G401 (cell line): ENCODE results near the gene UTP4. TPM values are rescaled to one million over a fixed set of nuclear protein-coding genes. Genes with fewer than 3 reads are reported as not detected.
A peak's percentile ranks its signal among the peaks of the same experiment; 100 is the strongest.

Experiments
- DNase-seq: peaks from one replicate; pipeline ENCODE4 v3.0.0-alpha.2; 2015; ENCODE audit warnings: low spot score
- in situ Hi-C: cut with HindIII; loops from 2 replicates; pipeline ENCODE4 v1.10.0; 2016; ENCODE audit warnings: low sequenced_read_pairs, mixed read lengths
- total RNA-seq: library from RNA; depleted of rRNA; stranded (reverse); fragments of >200 nt; shearing (Covaris generic); gene quantifications from 2 replicates; pipeline ENCODE4 v1.2.3, GENCODE V29; 2014

The UTP4 gene
- total RNA-seq, 1 experiment from 2014 or later = 89.9 TPM

DNA sequence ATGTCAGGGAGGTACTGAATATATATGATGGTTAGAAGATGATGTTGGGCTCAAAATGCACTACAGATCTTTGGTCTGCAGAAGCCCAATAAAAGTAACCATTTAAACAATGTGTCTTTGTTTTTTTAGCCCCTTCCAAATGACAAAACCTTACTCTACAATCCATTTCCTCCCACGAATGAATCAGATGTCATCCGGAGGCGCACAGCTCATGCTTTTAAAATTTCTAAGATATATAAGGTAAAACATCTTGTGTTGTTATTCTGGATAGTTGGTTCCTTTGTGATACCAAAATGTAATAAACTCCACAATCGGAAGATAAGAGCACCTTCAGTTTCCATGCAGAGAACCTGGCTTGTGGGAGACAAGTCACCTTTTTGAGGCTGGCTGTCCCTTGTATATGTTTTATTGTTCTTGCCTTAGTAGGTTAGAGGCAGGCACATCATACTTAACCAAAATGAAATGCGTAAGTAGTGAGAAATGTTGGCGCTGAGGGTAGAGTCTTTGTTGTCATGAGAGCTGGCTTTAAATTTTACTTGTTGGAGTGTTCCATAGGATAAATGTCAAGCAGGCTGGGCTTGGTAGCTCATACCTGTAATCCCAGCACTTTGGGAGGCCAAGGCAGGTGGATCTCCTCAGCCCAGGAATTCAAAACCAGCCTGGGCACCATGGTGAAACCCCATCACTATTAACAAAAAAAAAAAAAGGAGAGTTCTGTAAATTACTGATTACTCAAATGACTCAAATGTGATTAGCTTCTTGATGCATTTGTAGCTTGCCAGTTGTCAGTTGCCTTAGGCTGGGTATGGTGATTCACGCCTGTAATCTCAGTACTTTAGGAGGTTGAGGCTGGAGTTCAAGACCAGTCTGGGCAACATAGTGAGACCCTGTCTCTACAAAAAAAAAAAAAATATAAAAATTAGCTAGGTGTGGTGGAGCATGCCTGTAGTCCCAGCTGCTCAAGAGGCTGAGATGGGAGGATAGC is 34.8 kb downstream of the UTP4 start:
- no peak for DNase-seq
- in situ Hi-C loops = no loop called here

DNA sequence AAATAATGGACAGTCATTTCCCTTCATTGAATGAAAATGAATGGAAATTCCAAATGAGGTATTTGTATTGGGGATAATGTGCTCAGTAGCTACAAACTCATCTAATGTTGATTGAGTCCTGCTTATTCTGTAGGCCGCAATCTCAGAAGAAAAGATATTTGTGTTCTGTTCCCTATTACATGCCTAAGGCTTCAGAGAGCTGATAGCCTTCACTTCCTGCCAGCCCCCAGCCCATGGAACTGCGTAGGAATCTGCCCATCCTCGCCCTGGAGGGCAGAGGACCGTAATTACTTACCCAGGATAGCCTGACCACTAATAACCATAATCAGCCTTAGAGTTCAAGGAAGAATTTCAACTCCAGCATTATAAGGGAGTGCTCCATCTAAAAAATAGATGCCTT is 36.6 kb downstream of the UTP4 start:
- in situ Hi-C loops = no loop called here
- DNase-seq = no peak

DNA sequence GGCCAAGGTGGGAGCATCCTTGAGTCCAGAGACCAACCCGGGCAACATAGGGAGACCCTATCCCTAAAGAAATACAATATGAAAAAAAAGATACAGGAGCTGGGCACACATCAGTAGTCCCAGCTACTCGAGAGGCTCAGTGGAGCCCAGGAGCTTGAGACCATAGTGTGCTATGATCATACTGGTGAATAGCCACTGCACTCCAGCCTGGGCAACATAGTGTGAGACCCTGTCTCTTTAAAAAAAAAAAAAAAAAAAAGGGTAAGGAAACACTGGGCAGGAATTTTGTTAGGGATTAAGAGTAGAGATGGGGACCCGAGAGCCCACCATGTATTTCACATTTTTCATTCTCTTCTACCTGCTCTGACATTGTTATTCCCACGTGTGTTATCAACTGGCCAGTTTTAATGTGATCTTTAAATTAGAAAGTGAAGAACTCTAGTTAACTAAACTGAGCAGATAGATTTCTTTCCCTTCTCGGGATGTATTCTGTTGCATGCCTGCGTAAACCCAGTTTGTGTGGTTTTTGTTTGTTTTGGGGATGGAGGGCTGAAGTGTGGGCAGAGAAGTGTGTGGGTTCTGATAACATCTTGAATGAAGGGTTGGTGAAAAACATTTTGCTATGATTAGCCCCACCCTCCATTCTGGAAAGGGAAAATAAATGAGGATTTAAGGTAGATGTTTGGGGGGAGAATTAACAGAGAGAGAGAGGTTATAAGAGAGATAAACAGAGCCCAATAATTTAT is 37.3 kb downstream of the UTP4 start:
- no peak for DNase-seq

DNA sequence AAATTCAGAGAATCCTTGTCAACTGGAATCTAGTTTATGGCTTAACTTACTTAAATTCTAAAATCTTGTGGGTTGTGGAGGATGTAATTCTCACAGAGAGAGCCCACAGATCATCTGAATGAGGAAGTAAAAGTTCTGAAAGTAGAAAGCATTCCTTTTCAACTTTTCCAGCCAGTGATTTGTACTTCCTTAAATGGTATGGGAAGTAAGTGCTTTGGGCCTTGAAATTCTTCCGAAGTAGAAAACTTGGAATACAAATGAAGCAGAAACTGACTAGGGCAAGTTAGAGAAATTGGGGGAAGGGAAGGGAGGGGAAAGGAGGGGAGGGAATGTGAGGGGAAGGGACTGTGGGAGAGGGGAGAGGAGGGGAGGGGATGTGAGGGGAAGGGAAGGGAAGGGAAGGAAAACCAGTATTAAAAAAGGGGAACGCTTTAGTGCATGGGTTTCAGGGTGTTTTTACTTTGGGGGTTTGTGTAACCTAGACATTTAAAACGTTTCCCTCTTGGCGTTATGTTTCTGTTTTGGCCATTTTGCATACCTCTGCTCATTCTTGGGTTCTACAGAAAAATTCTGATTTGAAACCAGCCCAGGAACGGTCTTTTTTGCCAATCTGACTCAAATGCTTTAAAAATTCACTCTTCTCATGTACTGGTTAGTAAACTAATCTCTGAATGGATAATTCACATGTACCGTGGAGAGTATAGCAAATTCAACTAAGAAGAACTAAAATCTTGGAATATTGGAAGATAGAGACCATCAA is 39.1 kb downstream of the UTP4 start:
- in situ Hi-C loops = no loop called here
- no peak for DNase-seq

More for the DNA sequence above, 37.3 kb downstream of the UTP4 start:
- in situ Hi-C loops = no loop called here

DNA sequence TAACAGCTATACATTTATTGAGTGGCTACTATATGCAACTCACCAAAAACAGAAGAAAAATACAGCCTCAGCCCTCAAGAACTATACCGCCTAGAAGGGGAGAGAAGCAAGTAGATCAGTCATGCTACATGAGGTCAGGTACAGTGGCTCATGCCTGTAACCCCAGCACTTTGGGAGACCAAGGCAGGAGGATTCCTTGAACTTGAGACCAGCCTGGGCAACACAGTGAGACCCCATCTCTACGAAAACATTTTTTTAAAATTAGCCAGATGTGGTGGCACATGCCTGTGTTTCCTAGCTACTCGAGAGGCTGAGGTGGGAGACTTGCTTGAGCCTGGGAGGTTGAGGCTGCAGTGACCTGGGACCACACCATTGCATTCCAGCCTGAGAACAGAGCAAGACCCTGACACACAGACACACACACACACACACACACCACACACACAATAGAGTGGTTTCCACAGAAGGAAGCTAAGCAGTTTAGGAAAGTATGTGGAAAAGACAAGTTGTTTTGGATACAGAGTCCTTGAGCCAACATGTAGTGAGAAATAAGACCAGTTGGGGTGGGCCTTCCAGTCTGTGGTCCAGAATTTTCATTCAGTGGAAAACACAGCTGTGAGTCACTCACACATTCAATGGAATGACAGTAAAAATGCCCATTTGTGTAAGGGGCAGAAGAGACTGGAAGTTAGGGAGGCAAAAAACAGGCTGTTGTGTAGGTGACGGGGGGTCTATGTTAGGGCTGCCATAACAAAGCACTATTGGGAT is 43.8 kb downstream of the UTP4 start:
- in situ Hi-C loops = no loop called here
- no peak for DNase-seq

DNA sequence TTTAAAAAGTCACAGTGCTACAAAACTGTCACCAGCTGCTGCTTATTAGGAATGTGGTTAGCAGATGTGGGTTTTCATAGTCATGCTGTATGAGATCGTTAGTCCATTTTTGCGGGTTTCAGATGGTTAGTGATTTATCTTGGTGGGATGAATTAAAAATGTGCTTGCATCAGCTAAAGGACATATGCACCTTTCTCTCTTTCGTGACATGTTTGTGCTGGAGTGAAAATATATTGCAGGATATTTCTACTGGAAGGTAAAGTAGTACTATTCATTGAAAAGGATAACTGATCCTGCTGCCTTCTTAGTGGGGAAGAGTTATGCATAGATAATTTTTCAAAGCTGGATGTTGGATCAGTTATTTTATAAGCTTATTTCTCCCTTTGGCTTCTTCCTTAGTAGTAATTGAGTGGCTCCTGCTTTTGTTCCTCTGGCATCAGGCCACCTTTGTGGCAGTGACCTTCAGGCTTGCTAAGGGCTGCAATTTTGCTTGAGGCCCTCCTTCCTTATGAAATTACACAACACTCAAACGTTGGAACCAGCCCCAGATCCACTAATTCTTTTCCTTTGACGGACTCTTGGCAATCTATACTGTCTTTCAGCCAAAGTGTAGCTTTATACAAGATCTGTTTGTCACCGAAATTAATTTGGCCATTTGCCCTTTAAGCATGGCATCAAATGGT is 47.0 kb downstream of the UTP4 start:
- in situ Hi-C loops = no loop called here
- peak; percentile 29 for DNase-seq

DNA sequence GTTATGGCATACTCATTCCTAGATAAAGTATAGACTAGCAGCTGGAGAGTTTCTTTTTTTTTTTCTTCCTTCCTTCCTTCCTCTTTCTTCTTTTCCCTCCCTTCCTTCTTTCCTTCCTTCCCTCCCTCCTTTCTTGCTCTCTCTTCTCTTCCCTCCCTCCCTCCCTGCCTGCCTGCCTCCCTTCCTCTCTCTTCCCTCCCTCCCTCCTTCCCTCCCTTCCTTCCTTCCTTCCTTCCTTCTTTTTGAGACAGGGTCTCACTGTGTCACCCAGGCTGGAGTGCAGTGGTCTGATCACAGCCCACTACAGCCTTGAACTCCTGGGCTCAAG is 47.5 kb downstream of the UTP4 start:
- in situ Hi-C loops = no loop called here
- DNase-seq = no peak

DNA sequence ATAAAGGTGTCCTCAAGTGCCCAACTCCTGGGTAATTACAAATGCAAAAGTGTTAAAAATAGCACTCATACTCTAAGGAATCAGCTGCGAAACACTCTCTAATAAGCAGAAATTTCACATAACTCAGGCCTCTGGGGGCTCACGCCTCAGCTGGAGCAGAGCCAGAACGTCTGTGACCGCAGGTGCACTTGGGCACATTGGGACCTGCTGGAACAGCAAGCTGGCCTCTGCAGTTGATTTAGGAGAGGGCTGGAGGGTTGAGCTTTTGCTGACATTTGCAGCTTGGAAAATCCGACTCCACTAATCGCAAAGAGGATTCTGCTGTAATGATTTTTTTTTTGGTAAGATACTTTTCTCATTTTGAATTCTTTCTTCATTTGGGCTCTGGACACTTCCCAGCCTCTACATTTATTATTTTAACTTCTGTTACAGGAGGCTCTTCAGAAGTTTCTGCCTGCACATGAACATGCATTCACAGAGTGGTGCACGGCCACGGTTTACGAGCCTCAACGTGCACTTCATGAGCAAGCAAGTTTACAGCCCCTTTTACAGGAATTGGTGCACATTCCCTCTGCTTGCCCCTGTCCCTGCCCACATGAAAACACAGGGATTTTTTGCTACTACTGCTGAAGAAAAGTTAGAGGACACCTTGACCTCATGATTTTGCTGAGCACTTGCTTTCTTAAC is 50.4 kb downstream of the UTP4 start:
- in situ Hi-C loops = no loop called here
- no peak for DNase-seq

DNA sequence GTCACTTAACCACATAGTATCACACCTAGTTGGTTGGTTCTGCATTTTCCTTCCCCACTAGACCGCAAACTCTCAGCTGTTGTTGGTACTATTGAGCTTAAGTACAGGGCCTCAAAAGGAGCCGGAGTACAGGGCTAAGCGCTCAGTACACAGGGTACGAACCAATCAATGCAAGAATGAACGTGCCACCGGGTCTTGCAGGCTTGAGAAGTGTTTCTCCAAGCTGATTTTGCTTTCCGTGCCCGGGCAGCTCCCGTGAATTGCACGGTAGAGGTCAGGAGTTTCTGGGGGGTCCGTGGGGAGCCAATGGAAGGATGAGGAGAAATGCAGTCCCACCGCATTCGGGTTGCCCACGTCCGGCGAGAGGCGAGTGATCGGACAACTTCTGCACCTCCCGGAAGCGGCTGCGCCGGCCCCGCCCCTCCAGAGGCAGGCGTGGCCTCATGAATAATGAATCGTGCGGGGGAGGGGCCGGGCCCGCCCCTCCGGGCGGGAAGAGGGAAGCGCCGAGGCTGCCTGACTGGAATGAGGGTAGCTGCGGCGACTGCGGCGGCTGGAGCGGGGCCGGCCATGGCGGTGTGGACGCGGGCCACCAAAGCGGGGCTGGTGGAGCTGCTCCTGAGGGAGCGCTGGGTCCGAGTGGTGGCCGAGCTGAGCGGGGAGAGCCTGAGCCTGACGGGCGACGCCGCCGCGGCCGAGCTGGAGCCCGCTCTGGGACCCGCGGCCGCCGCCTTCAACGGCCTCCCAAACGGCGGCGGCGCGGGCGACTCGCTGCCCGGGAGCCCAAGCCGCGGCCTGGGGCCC is 54.4 kb downstream of the UTP4 start, which contains the start of gene SNTB2:
Gene SNTB2, plus strand, starts transcription at position 523 of the 804 bp plus-strand sequence. Its CDS starts 3 bp downstream, at position 526.
- in situ Hi-C loops = no loop called here
- peak; percentile 92 for DNase-seq

DNA sequence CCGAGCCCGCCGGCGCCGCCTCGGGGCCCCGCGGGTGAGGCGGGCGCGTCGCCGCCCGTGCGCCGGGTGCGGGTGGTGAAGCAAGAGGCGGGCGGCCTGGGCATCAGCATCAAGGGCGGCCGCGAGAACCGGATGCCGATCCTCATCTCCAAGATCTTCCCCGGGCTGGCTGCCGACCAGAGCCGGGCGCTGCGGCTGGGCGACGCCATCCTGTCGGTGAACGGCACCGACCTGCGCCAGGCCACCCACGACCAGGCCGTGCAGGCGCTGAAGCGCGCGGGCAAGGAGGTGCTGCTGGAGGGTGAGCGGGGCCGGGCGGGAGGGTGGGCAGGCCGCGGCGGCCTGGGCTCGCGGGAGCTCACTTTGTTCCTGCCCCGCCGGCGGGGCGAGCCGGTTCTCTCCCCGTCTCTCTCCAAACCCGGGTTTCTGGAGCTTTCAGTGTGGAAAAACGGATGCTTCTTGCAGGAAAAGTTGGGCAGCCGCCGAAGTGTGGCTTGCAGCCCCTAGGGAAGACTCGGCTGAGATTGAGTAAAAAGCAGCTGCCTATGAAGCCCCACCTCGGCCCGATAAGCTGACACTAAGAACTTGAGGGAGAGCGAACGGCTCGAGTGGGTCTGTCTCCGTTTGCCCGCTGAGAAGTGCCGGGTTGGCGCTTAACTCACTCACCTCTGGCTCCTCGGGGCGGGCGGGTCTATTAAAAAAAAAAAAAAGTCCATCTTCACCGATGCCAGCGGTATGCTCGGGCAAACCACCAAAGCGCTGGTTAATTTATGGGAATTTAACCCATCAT is 55.2 kb downstream of the UTP4 start:
- in situ Hi-C loops = no loop called here
- peak; percentile 52 for DNase-seq

DNA sequence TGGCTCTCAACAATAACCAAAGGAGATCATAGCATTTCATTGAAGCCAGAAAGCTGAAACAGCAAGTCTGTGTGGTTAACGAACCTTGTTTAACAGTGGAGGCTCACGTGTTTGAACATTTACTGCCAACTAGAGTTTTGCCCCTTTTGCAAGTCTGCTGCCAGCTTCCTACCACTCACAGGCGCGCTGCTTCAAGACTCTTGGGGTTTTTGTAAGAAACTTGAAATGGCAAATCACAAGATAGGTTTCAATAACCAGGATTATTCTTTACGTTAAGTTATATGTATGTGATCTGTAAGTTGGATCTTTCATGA is 55.7 kb downstream of the UTP4 start:
- peak; percentile 49 for DNase-seq
- in situ Hi-C loops = no loop called here

DNA sequence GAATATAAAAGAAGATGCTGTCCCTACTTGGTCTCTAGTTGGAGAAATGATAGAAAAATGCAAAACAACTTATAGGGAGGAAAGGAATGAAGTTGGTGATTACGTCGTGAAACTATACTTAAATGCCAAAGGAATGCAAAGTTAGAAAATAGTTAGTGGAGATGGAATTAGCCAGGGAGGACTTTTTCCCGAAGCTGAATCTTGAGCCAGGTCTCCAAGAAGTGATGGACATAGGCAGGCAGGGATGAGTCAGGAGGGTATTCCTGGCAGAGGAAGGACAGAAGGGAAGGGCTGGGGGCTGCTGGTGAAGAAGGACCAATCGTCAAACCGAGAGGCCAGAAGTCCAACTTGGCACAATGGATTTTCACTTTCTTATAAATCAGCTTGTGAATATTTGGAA is 56.3 kb downstream of the UTP4 start:
- in situ Hi-C loops = no loop called here
- no peak for DNase-seq

DNA sequence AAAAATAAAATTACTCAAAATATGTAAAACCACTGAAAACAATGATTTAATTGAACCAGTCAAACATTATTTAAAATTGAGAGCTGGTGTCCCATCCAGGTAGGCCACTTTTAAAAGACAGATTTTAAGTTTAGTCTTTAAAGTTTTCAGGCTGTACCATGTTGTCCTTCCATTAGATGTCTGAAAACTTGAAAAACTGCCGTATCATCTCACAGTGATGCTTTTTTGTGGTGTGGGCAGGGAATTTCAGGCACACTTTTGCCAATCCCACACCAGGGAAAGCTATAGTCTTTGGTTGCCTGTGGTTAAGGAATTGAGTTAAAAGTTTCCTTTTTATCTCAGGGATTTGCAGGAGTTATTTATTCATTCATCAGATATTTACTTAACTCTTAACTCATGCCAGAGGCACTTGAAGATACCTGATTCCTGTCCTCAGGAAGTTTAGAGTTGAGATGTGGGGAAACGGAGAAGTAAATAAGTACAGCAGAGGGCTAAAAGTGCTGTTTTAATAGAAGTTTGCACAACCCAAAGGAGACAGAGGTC is 57.7 kb downstream of the UTP4 start:
- DNase-seq = no peak
- in situ Hi-C loops = no loop called here

DNA sequence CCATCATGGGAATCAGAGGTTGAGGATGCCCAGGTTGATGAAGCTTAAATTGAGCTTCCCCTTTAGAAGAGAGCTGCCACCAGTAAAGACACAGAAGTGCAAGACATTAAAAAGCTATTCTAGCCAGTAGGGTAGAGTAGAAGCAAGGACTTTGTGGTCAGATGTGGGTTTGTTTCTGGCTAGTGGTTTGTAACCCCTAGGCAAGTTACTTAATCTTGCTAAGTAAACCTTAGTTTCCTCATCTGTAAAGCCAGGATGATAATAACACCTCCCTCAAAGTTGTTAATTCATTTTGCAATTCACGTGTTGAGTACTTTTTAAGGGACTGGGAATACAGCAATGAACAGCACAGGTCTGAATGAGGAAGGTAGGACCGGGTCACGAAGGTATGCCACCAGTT is 58.1 kb downstream of the UTP4 start:
- no peak for DNase-seq
- in situ Hi-C loops = no loop called here

DNA sequence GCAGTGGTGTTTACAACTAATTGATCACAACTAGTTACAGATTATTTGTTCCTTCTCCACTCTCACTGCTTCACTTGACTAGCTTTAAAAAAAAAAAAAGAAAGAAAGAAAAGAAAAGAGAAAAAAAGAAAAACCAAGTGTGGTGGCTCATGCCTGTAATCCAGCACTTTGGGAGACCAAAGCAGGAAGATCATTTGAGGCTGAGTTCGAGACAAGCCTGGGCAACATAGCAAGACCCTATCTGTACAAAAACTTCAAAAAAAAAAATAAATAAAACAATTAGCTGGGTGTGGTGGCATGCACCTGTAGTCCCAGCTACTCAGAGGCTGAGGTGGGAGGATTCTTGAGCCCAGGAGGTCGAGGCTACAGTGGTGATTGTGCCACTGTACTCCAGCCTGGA is 58.7 kb downstream of the UTP4 start:
- DNase-seq = no peak
- in situ Hi-C loops = no loop called here

DNA sequence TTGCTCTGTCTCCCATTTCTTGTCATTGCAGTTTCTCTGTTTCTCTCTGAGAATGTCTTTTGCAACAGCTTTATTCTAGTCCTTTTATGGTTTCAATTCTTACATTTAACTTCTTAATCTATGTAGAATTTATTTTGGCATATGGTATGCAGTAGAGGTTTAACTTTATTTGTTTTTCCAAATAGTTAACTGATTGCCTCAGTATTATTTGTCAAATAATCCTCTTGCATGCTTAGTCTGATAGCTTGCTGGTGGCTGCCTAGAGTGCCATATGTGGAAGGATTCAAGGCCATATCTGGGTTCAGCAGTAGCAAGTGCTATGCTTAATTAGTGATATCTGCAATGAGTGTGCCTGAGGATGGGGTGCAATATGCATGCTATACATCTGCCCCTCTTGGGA is 61.4 kb downstream of the UTP4 start:
- no peak for DNase-seq
- in situ Hi-C loops = no loop called here
